Measurements from ENCODE around the gene ALCAM. TPM values are rescaled to one million over a fixed set of nuclear protein-coding genes. Genes with fewer than 3 reads are reported as not detected.

ALCAM gene
- total RNA-seq, 1 experiment from 2014 or later = 98.4 TPM

DNA sequence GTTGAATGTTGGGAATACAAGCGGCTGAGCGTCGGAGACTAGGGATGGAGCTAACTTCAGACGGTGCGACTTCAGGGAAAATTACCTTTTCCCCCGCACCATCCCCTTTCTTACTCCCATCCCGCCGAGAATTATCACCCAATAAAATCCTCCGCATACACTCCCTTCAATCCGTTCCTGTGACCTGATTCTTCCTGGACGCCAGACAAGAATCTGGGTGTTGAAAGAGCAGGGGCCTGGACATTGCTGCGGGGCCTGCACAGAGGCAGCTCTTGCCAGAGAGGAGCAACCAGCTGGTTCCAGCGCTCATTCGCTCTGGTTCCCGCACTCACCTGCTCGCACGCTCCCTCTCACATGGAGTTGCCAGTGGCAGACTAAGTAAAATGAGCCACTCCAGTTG, 241.9 kb downstream of the ALCAM start:
- H3K36me3 Mint-ChIP-seq (ENCODE audit: insufficient read depth, unreplicated experiment) = no peaks in the 10 kb centered on the region
- intact Hi-C loops (cut with micrococcal nuclease) = no loop called here
- peak; percentile 16 for DNase-seq (ENCODE audit: unreplicated experiment)
- ChIA-PET POLR2A (no interaction called here), CTCF (no interaction called here)
- H3K27me3 Mint-ChIP-seq (ENCODE audit: insufficient read depth, unreplicated experiment) = no peaks in the 10 kb centered on the region
- H3K4me3 Mint-ChIP-seq (ENCODE audit: unreplicated experiment) = peak overlapping the region; percentile 52
- TF ChIP-seq, protein P1, sequence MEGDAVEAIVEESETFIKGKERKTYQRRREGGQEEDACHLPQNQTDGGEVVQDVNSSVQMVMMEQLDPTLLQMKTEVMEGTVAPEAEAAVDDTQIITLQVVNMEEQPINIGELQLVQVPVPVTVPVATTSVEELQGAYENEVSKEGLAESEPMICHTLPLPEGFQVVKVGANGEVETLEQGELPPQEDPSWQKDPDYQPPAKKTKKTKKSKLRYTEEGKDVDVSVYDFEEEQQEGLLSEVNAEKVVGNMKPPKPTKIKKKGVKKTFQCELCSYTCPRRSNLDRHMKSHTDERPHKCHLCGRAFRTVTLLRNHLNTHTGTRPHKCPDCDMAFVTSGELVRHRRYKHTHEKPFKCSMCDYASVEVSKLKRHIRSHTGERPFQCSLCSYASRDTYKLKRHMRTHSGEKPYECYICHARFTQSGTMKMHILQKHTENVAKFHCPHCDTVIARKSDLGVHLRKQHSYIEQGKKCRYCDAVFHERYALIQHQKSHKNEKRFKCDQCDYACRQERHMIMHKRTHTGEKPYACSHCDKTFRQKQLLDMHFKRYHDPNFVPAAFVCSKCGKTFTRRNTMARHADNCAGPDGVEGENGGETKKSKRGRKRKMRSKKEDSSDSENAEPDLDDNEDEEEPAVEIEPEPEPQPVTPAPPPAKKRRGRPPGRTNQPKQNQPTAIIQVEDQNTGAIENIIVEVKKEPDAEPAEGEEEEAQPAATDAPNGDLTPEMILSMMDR (IDR thresholded peaks at IDR 0.05; ENCODE audit: unreplicated experiment) = no peak
- no peaks in the 10 kb centered on the region for H3K9me3 Mint-ChIP-seq (ENCODE audit: unreplicated experiment)
- peaks cover 10% of the 10 kb centered on the region for H3K4me1 Mint-ChIP-seq (ENCODE audit: insufficient read depth, unreplicated experiment)
- no TSS peak for BruUV-seq (replicated peaks)
- peak overlapping the region; percentile 81 for H3K27ac Mint-ChIP-seq (ENCODE audit: low read depth, unreplicated experiment)

DNA sequence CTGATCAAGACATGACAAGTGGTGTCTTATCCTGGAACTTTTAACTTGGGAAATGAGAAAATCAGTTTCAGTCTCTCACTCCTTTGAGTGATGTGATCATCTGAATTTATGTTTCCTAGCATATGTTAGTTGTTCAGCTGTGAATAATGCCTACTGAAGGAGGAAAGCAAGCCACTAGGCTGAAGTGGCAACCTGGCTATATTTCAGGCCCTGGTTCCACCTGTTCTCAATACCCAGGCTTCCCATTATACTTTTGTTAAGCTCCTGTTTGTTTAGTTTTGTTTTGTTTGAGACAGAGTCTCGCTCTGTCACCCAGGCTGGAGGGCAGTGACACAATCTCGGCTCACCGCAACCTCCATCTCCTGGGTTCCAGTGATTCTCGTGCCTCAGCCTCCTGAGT, 243.8 kb downstream of the ALCAM start:
- no TSS peak for BruUV-seq (replicated peaks)
- intact Hi-C loops (cut with micrococcal nuclease) = no loop called here
- no peaks in the 10 kb centered on the region for H3K9me3 Mint-ChIP-seq (ENCODE audit: unreplicated experiment)
- H3K27me3 Mint-ChIP-seq (ENCODE audit: insufficient read depth, unreplicated experiment) = no peaks in the 10 kb centered on the region
- POLR2A ChIA-PET = no interaction called here
- no peaks in the 10 kb centered on the region for H3K36me3 Mint-ChIP-seq (ENCODE audit: insufficient read depth, unreplicated experiment)
- peaks cover 10% of the 10 kb centered on the region for H3K4me1 Mint-ChIP-seq (ENCODE audit: insufficient read depth, unreplicated experiment)
- TF ChIP-seq, protein P1 (IDR thresholded peaks at IDR 0.05; ENCODE audit: unreplicated experiment) = no peak
- H3K4me3 Mint-ChIP-seq (ENCODE audit: unreplicated experiment) = no peak overlapping the region
- DNase-seq (ENCODE audit: unreplicated experiment) = no peak
- no peak overlapping the region for H3K27ac Mint-ChIP-seq (ENCODE audit: low read depth, unreplicated experiment)
- CTCF ChIA-PET = interaction anchor here (1.0 kb wide), 1 partner anchor 8 kb away, joined by 3 read pairs; no protein-coding TSS in a partner anchor

DNA sequence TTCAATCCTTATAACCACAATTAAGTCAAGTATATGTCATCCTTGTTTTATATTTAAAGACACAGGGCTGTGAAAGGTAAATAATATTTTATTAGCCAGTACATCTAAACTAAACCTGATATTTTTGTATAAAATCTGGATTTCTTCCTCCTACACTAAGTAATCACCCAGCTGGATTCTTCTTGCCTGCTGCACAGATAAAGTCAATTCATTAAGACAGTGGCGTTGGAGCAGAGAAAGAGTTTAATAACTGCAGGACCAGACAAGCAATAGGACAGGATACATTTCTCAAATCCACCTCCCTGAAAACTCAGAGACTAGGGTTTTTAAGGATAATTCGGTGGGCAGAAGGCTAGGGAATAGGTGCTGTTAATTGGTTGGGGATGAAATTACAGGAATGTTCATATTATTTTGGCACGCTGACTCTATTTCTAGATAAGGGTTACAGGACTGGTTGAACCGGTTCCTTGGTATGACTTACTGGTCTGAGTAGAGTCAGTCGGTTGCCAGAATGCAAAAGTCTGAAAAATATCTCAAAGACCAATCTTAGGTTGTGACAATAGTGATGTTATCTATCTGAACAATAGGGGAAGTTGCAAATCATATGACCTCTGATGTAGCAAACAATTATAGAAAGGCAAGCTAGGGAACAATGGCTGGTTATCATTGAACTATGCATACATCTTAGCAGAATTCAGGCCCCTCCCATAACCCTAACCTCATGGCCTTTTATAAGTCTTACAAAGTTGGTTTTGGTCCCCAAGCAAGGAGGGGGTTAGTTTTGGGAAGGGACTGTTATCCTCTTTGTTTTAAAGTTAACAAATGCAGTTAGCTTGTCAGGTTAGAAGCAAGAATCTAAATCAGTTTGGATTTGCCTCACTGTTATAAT, 244.8 kb downstream of the ALCAM start:
- Mint-ChIP-seq H3K4me1 (ENCODE audit: insufficient read depth, unreplicated experiment) (peaks cover 10% of the 10 kb centered on the region), H3K4me3 (ENCODE audit: unreplicated experiment) (no peak overlapping the region), H3K9me3 (ENCODE audit: unreplicated experiment) (no peaks in the 10 kb centered on the region), H3K27ac (ENCODE audit: low read depth, unreplicated experiment) (no peak overlapping the region), H3K36me3 (ENCODE audit: insufficient read depth, unreplicated experiment) (no peaks in the 10 kb centered on the region), H3K27me3 (ENCODE audit: insufficient read depth, unreplicated experiment) (no peaks in the 10 kb centered on the region)
- intact Hi-C loops (cut with micrococcal nuclease) = no loop called here
- TF ChIP-seq, protein P1 (IDR thresholded peaks at IDR 0.05; ENCODE audit: unreplicated experiment) = no peak
- POLR2A ChIA-PET = interaction anchor here (1.4 kb wide), 1 partner anchor 10 kb away, joined by 4 read pairs; no protein-coding TSS in a partner anchor
- BruUV-seq (replicated peaks) = no TSS peak
- DNase-seq (ENCODE audit: unreplicated experiment) = no peak
- CTCF ChIA-PET = interaction anchor here (0.6 kb wide), 1 partner anchor 1012 kb away, joined by 3 read pairs; no protein-coding TSS in a partner anchor

GRCh38 chr3:105613120-105613519, 246.4 kb downstream of the ALCAM start:
- no peak overlapping the region for H3K27ac Mint-ChIP-seq (ENCODE audit: low read depth, unreplicated experiment)
- peaks cover 10% of the 10 kb centered on the region for H3K4me1 Mint-ChIP-seq (ENCODE audit: insufficient read depth, unreplicated experiment)
- ChIA-PET POLR2A (no interaction called here), CTCF (interaction anchor here (1.4 kb wide), 1 partner anchor 41 kb away, joined by 4 read pairs; no protein-coding TSS in a partner anchor)
- no peak overlapping the region for H3K4me3 Mint-ChIP-seq (ENCODE audit: unreplicated experiment)
- BruUV-seq (replicated peaks) = no TSS peak
- no peak for DNase-seq (ENCODE audit: unreplicated experiment)
- H3K36me3 Mint-ChIP-seq (ENCODE audit: insufficient read depth, unreplicated experiment) = no peaks in the 10 kb centered on the region
- intact Hi-C loops (cut with micrococcal nuclease) = no loop called here
- no peaks in the 10 kb centered on the region for H3K27me3 Mint-ChIP-seq (ENCODE audit: insufficient read depth, unreplicated experiment)
- TF ChIP-seq, protein P1 (IDR thresholded peaks at IDR 0.05; ENCODE audit: unreplicated experiment) = no peak
- H3K9me3 Mint-ChIP-seq (ENCODE audit: unreplicated experiment) = no peaks in the 10 kb centered on the region

Data from MCF 10A (cell line).